ENCODE results near the gene NKX1-1.
"Not testable (repeated sequence)": the region's sequence is repeated elsewhere in the genome, so short reads cannot be mapped to it uniquely, and the experiment has no call there.

The NKX1-1 gene

GRCh38 chr4:1403591-1404572 is 2.4 kb downstream of the NKX1-1 start:
- DNase-seq, result no peak

- no peak for DNase-seq
These were observed 3.1 kb downstream of the NKX1-1 start for GRCh38 chr4:1403177-1403583.

GRCh38 chr4:1402516-1403091 is 3.6 kb downstream of the NKX1-1 start:
- DNase-seq, result no peak

GRCh38 chr4:1402021-1402515 is 4.2 kb downstream of the NKX1-1 start:
- DNase-seq, result no peak

GRCh38 chr4:1401409-1402020 is 4.7 kb downstream of the NKX1-1 start:
- DNase-seq, result no peak

- DNase-seq, result no peak
These were observed 5.3 kb downstream of the NKX1-1 start for GRCh38 chr4:1400831-1401408.

GRCh38 chr4:1400191-1400805 is 5.9 kb downstream of the NKX1-1 start:
- DNase-seq, result no peak

- no peak for DNase-seq
These were observed 6.6 kb downstream of the NKX1-1 start for GRCh38 chr4:1399508-1400190.

GRCh38 chr4:1398681-1399507 is 7.3 kb downstream of the NKX1-1 start:
- no peak for DNase-seq

- DNase-seq, result no peak
These were observed 9.3 kb downstream of the NKX1-1 start for GRCh38 chr4:1396806-1397455.

GRCh38 chr4:1395941-1396805 is 10.1 kb downstream of the NKX1-1 start:
- no peak for DNase-seq

GRCh38 chr4:1395389-1395820 is 10.8 kb downstream of the NKX1-1 start:
- DNase-seq, result not testable (repeated sequence)

GRCh38 chr4:1394554-1395388 is 11.5 kb downstream of the NKX1-1 start:
- not testable (repeated sequence) for DNase-seq

GRCh38 chr4:1393866-1394265 is 12.4 kb downstream of the NKX1-1 start:
- no peak for DNase-seq

GRCh38 chr4:1393363-1393762 is 12.9 kb downstream of the NKX1-1 start:
- not testable (repeated sequence) for DNase-seq

GRCh38 chr4:1385373-1386340 is 20.6 kb downstream of the NKX1-1 start:
- DNase-seq, result no peak

- DNase-seq, result no peak
These were observed 21.4 kb downstream of the NKX1-1 start for GRCh38 chr4:1384675-1385372.
